GM23338 (cell line): ENCODE results near the gene S100A8. TPM values are rescaled to one million over a fixed set of nuclear protein-coding genes. Genes with fewer than 3 reads are reported as not detected.

ENCODE experiments used
- ATAC-seq: fragments of 200-7000 bp; cut with Tn5 transposase; 3 replicates; pipeline ENCODE4 v1.9.1; 2020
- DNase-seq: peaks from one replicate; pipeline ENCODE4 v3.0.0-alpha.2; 2015; ENCODE audit warnings: low spot score
- H2AFZ ChIP-seq: fragments of 200-600 bp; sonication (generic); 2 replicates; pipeline ENCODE4 v1.8.0; 2016; ENCODE audit warnings: antibody characterized with exemption, mild to moderate bottlenecking, moderate library complexity
- H3F3A ChIP-seq: fragments of 200-600 bp; sonication (generic); replicated peaks from 2 replicates; pipeline ENCODE4 v1.8.0; 2017; ENCODE audit warnings: antibody characterized with exemption, mixed run types, low read depth
- H3K27ac ChIP-seq: fragments of 200-600 bp; sonication (generic); 2 replicates; pipeline ENCODE4 v1.6.1; 2016; ENCODE audit warnings: low read depth
- H3K27me3 ChIP-seq: fragments of 200-600 bp; sonication (generic); 2 replicates; pipeline ENCODE4 v1.8.0; 2016; ENCODE audit warnings: mild to moderate bottlenecking, mixed run types, moderate library complexity; ENCODE audit not compliant: insufficient read depth
- H3K36me3 ChIP-seq: fragments of 200-600 bp; sonication (generic); 2 replicates; pipeline ENCODE4 v1.8.0; 2016; ENCODE audit warnings: mild to moderate bottlenecking; ENCODE audit not compliant: insufficient read depth
- H3K4me1 ChIP-seq: fragments of 200-600 bp; sonication (generic); 2 replicates; pipeline ENCODE4 v1.8.0; 2016; ENCODE audit warnings: mild to moderate bottlenecking, moderate library complexity; ENCODE audit not compliant: insufficient read depth
- H3K4me2 ChIP-seq: fragments of 200-600 bp; sonication (generic); 2 replicates; pipeline ENCODE4 v1.7.1; 2017; ENCODE audit warnings: mixed run types
- H3K4me3 ChIP-seq: fragments of 200-600 bp; sonication (generic); 2 replicates; pipeline ENCODE4 v1.6.1; 2016; ENCODE audit warnings: mixed run types
- H3K79me2 ChIP-seq: fragments of 200-600 bp; sonication (generic); replicated peaks from 2 replicates; pipeline ENCODE4 v1.8.0; 2017; ENCODE audit warnings: mild to moderate bottlenecking; ENCODE audit not compliant: insufficient read depth
- H3K9me2 ChIP-seq: fragments of 200-600 bp; sonication (generic); 2 replicates; pipeline ENCODE4 v1.8.0; 2017; ENCODE audit not compliant: insufficient read depth
- H4K20me1 ChIP-seq: fragments of 200-600 bp; sonication (generic); replicated peaks from 2 replicates; pipeline ENCODE4 v1.8.0; 2017; ENCODE audit warnings: mild to moderate bottlenecking; ENCODE audit not compliant: insufficient read depth
- H3K27ac Mint-ChIP-seq: 2 replicates; pipeline ENCODE4 v1.8.0; 2020; ENCODE audit warnings: inconsistent platforms, mild to moderate bottlenecking, moderate library complexity, mixed read lengths
- H3K27me3 Mint-ChIP-seq: 3 replicates; pipeline ENCODE4 v1.8.0; 2022; ENCODE audit warnings: low read depth, mild to moderate bottlenecking, moderate library complexity, mixed read lengths, inconsistent platforms; ENCODE audit not compliant: insufficient read depth, poor library complexity
- H3K36me3 Mint-ChIP-seq: 3 replicates; pipeline ENCODE4 v1.8.0; 2021; ENCODE audit warnings: low read depth, mild to moderate bottlenecking, inconsistent platforms, moderate library complexity, mixed read lengths
- H3K4me1 Mint-ChIP-seq: 3 replicates; pipeline ENCODE4 v1.8.0; 2020; ENCODE audit warnings: mild to moderate bottlenecking, inconsistent platforms, mixed read lengths
- H3K4me3 Mint-ChIP-seq: 3 replicates; pipeline ENCODE4 v1.8.0; 2021; ENCODE audit warnings: moderate library complexity, mild to moderate bottlenecking, inconsistent platforms, mixed read lengths
- H3K9me3 Mint-ChIP-seq: 3 replicates; pipeline ENCODE4 v1.8.0; 2020; ENCODE audit warnings: moderate library complexity, mild to moderate bottlenecking, inconsistent platforms, mixed read lengths
- CTCF ChIP-seq, 2 experiments: fragments of 200-600 bp in 1 of 2; sonication (generic) in 1 of 2; conservative IDR thresholded peaks; 2 replicates each; pipeline versions ENCODE4 v1.5.1 to v1.6.1; 2016 to 2017; ENCODE audit warnings: antibody characterized with exemption in 2 of 2, low read depth in 2 of 2, mild to moderate bottlenecking in 2 of 2, moderate library complexity in 1 of 2
- ETS1 ChIP-seq: IDR thresholded peaks from 2 replicates; pipeline ENCODE4 v1.6.1; 2016; ENCODE audit warnings: antibody characterized with exemption
- EZH2 ChIP-seq: fragments of 200-600 bp; sonication (generic); IDR thresholded peaks from one replicate; pipeline ENCODE4 v1.8.0; 2017; ENCODE audit warnings: antibody characterized with exemption, mild to moderate bottlenecking, low read depth; ENCODE audit not compliant: unreplicated experiment
- NANOG ChIP-seq: IDR thresholded peaks from 2 replicates; pipeline ENCODE4 v1.6.1; 2016; ENCODE audit warnings: antibody characterized with exemption, borderline replicate concordance
- POLR2AphosphoS5 ChIP-seq: IDR thresholded peaks from 2 replicates; pipeline ENCODE4 v1.6.1; 2016; ENCODE audit warnings: antibody characterized with exemption, low read depth
- REST ChIP-seq: IDR thresholded peaks from one replicate; pipeline ENCODE4 v1.6.1; 2018; ENCODE audit warnings: antibody characterized with exemption; ENCODE audit not compliant: unreplicated experiment
- ZNF114 ChIP-seq: fragments of 250-450 bp; sonication (Bioruptor Pico); IDR thresholded peaks from 2 replicates; pipeline ENCODE4 v1.5.0; 2020; ENCODE audit warnings: mild to moderate bottlenecking, moderate library complexity
- ZNF462 ChIP-seq: fragments of 250-450 bp; sonication (Bioruptor Pico); IDR thresholded peaks from 2 replicates; pipeline ENCODE4 v1.5.0; 2020; ENCODE audit warnings: mild to moderate bottlenecking, moderate library complexity
- polyA plus RNA-seq: library from polyadenylated mRNA; unstranded; fragments of >200 nt; fragmentation: Nextera tagmentation; extraction: Ambion mirVana; gene quantifications from 2 replicates; pipeline ENCODE4 v1.2.1, GENCODE V29; 2016
- total RNA-seq: library from RNA; depleted of rRNA; stranded (reverse); fragments of >200 nt; shearing (Covaris generic); gene quantifications from 2 replicates; pipeline ENCODE4 v1.2.3, GENCODE V29; 2014

S100A8 gene
- total and polyA plus RNA-seq, 2 experiments from 2014 or later: not detected

- TF ChIP-seq ZNF462 (CRISPR knock-in tag): no peak
- TF ChIP-seq ETS1: no peak
Measured at GRCh38 chr1:153346077-153346723, 44.7 kb downstream of the S100A8 start (continued).

GRCh38 chr1:153345187-153346076, 45.4 kb downstream of the S100A8 start:
- no peaks in the 10 kb centered on the region for H3K36me3 ChIP-seq
- no peak overlapping the region for H3K27ac ChIP-seq
- H3K4me3 Mint-ChIP-seq: no peak overlapping the region
- H3K4me3 ChIP-seq: no peak overlapping the region
- H3K4me2 ChIP-seq: no peak overlapping the region
- ATAC-seq: no peak
- peaks cover 12% of the 10 kb centered on the region; the same call in 2 of the 3 replicates for H3K4me1 Mint-ChIP-seq
- DNase-seq: no peak
- no peaks in the 10 kb centered on the region for H3K9me3 Mint-ChIP-seq
- no peak overlapping the region for H3K27ac Mint-ChIP-seq
- H3K36me3 Mint-ChIP-seq: no peaks in the 10 kb centered on the region
- H3K27me3 ChIP-seq: no peaks in the 10 kb centered on the region
- H2AFZ ChIP-seq: no peak overlapping the region
- H3K4me1 ChIP-seq: no peaks in the 10 kb centered on the region
- H3K27me3 Mint-ChIP-seq: peaks cover 9% of the 10 kb centered on the region
- H4K20me1 ChIP-seq: no peaks in the 10 kb centered on the region
- peaks cover 13% of the 10 kb centered on the region for H3K9me2 ChIP-seq
- H3F3A ChIP-seq: no peaks in the 10 kb centered on the region
- H3K79me2 ChIP-seq: no peaks in the 10 kb centered on the region
- TF ChIP-seq POLR2AphosphoS5 (no peak), EZH2 (no peak), ZNF114 (no peak), NANOG (no peak), CTCF (conservative IDR thresholded peaks at IDR 0.05; ENCODE audit: low read depth in 2 of 2) (no peak), REST (no peak), ETS1 (no peak)
